HG02571 (cell line): Measurements from ENCODE around the gene SBK3.
"Not testable (repeated sequence)": the region's sequence is repeated elsewhere in the genome, so short reads cannot be mapped to it uniquely, and the experiment has no call there.

Experiments
- ATAC-seq: cut with Tn5 transposase; IDR thresholded peaks from one replicate; pipeline ENCODE4 v1.9.1; 2021; ENCODE audit warnings: mild to moderate bottlenecking, moderate library complexity; ENCODE audit not compliant: unreplicated experiment

SBK3 gene

DNA sequence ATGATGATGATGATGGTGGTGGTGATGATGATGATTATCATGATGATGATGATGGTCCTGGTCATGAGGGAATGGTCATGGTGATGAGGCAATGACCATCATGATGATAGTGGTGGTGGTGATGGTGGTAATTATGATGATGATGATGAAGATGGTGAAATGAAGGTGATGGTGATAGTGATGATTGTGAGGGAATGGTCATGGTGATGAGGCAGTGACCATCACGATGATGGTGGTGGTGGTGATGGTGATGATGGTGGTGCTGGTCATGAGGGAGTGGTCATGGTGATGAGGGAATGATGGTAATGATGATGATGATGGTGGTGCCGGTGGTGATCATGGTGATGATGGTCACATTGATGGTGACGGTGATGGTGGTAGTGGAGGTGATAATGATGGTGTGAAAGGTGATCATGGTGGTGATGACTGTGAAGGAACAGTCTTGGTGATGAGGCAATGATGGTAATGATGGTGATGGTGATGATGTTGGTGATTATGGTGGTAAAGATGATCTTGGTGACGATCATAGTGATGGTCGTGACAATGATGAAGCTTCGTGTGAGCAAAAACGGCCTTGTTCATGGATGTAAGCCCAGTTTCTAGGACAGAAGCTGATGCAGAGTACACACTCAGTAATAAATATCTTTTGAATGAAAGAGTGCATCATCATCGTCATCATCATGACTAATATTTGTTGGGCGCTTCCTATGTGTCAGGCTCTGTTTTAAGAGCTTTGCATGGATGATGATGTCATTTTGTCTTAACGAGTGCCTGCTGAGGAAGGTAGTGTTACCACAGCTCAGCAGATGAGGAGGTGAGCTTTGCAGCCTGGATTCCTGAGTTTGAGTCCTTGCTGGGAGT is 25.7 kb downstream of the SBK3 start:
- no peak for ATAC-seq

DNA sequence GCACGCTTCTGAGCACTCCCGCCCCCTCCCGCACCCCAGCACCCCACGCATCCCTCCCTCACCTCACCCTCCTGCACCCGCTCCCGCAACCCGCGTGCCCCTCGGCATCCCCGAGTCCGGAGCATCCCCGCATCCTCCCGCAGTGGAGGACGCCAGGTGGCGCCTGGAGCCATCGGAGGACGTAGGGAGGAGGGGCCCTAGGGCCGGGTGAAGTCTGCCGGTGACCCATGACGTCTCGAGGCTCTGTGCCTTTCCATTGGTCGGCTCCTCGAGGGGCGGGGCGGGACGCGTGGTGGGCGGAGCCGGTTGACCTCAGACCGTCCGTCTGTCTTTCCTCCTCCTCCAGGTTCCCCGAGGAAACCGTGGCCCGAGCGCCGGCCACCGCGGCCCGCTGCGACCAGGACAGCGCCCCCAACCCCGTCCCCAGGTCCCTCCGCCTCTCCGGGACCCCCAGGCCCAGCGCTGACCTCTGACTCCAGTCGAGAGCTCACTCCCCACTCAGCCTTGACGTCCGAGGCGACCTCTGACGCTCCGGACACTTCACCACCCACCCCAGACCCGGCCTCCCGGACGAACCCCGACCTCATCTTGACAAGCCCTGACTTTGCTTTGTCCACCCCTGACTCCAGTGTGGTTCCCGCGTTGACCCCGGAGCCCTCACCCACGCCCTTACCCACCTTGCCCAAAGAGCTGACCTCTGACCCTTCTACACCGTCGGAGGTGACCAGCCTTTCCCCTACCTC is 28.3 kb downstream of the SBK3 start:
- ATAC-seq: peak; percentile 98

DNA sequence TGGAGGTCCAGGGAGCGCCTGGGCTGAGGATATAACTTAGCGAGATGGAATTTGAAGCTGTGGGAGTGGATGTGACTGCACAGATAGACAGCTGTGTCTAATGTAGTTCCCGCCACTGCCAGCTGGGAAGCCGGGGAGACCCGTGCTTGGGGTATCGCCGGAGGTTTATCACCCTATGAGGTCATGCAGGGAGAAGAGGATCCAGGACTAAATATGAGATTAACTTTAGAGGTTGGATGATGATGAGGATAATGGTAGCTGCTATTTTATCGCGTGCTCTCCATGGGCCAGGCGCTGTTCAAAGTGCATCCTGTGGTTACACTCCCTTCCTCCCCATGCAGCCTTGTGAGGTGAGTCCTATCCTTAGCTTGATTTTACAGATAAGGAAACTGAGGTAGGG is 37.2 kb downstream of the SBK3 start:
- no peak for ATAC-seq

DNA sequence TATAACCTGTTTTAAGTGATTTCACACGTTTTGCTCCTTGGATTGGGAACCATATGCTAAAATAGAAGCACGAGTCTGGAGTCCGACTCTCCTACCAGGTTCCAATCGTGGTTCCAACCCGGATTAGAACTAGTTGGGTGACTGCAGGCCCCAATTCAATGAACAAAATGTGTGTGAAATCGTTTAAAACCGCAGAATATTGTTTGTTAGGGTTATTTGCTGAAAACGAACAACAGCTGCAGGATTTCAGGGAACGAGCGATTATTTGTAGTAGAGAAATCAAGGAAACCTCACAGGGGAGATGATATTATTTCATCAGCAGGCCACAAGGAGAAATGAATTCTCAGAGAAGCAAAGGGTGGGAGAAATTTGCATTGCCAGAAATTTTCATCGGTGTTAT is 40.4 kb downstream of the SBK3 start:
- no peak for ATAC-seq

DNA sequence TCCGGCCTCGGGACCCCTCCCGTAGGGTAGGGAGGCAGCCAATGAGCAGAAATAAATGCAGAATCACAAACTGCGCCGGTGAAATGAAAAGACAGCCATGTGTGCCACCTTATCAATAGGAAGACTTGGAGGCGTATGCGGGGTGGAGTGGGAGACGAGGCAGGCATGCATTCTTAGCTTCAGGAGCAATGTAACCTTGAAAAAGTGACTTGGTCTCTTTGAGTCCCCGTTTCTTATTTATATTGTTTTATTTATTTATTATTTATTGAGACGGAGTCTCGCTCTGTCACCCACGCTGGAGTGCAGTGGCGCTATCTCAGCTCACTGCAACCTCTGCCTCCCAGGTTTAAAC is 41.1 kb downstream of the SBK3 start:
- ATAC-seq: no peak

DNA sequence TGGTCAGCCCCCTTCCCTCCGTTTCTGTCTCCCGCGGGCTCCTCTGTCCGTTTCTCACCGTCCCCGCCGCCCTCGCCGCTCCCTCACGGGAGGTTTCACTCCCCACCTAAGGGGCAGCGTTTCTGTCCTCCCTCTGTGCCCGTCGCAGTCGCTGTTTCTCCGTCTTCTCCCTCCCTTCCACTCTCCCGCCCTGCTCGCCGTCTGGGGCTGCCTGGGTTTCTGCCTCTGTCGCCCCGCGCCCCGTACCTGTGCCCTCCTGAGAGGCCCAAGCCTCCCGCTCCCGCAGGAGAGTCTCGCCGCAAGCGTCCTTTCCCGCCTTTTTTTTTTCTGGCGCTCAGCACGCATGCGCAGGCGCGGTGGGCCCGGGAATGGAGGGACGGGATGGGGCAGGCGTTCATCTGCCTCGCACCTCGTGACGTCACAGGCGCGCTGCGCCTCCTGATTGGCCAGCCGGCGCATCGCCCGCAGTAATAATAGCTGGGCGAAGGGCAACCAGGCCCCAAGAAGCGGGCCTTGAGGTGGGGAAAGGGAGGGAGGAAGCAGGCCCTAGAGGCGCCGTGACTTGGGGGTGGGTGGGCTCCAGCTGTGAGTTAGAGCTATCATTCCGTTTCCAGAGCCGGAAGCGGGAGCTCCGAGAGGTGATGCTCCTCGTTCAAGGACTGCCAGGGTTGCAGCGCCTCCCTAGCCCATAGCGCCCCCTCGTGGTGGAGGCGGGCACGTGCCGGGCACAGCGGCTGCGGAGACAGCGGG is 41.7 kb downstream of the SBK3 start:
- peak; percentile 91 for ATAC-seq

DNA sequence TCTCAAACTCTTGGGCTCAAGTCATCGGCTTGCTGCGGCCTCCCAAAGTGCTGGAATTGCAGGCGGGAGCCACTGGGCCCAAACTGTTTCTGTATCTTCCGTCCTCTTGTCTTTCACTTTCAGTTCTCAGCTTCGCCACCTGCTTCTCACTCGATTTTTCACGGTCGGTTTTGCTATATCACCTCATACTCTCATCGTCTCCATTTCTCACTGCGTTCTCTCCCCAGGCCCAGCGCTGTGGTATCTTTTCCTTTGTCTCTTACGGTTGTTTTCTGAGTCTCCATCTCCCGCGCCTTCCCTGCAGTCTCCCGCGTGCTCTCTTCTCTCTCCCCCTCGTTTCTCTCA is 42.2 kb downstream of the SBK3 start:
- no peak for ATAC-seq

DNA sequence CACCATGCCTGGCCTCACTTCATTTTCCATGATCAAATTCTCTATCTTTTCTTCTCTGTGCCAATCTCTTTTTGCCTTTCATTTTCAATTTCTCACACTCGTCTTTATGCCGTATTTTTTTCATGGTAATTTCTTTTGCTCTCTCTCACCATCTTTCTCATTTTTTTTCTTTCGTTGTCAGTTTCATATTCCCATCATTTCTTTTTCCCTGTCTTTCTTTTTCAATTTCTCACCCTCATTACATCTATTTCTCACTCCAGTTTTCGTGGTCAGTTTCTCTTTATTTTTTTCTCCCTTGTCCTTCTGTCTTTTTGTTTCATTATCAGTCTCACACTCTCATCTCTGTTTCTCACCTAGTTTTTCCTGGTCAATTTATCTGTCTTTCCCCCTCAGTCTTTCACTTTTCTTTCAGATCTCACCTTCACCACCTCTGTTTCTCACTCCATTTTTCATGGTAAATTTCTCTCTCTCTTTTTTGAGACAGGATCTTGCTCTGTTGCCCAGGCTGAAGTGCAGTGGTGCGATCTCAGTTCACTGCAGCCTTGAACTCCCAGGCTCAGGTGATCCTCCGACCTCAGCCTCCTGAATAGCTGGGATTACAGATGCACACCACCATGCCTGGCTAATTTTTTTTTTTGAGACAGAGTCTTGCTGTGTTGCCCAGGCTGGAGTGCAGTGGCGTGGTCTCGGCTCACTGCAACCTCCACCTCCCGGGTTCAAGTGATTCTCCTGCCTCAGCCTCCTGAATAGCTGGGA is 43.0 kb downstream of the SBK3 start:
- no peak for ATAC-seq

DNA sequence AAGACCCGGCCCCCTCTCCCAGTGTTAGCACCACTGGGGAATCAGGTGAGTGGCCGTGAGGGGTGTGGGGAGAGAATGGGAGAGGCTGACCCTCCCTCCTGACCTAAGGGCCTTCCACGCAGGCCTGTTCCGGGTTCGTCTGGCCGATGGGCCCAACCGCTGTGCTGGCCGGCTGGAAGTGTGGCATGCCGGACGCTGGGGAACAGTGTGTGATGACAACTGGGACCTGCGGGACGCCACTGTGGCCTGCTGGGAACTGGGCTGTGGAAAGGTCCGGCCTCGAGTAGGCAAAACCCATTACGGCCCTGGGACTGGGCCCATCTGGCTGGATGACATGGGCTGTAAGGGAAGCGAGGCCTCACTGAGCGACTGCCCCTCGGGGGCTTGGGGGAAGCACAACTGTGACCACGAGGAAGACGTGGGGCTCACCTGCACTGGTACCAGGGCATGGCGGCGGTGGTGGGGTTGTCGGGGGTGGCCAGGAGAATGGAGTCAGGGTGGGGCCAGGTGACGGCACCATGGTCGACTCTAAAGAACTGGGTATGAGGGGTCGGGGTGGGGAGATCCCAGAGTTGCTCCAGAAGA is 44.9 kb downstream of the SBK3 start:
- no peak for ATAC-seq

DNA sequence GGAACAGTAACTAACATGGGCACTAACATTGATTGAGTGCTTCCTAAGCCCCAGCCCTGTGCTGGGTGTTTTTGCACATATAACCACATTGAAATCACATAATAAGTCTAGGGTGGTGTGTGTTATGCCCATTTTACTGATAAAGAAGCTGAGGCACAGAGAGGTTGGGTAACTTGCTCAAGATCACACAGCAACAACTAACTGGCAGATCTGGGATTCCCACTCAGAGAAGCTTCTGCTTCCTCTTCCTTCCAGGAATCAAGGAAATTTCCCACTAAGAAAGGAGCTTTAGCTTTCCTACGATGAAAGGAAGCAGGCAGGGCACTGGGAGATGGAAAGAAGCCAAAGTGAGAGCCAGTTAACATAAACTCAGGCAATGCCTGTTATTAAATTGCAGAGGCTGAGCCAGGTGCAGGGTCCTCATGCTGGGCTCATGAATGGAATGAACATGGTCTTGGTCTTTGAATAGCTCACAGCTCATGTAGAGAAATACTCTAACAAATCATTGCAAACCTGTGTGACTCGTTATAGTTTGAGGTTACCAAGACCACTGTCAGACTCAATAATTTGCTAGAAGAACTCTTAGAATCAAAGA is 47.0 kb downstream of the SBK3 start:
- no peak for ATAC-seq

DNA sequence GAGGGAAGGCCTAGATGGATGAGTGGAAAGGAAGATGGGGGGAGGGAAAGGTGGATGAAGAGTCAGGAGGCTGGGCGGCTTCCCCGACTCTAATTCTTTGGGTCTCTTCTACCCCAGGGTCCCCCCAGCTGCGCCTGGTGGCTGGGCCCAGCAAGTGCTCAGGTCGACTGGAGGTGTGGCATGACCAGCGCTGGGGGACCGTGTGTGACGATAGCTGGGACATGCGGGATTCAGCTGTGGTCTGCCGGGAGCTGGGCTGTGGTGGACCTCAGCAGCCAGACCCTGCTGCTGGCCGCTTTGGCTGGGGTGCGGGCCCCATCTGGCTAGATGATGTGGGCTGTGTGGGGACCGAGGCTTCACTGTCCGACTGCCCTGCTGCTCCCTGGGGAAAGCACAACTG is 47.6 kb downstream of the SBK3 start:
- no peak for ATAC-seq

DNA sequence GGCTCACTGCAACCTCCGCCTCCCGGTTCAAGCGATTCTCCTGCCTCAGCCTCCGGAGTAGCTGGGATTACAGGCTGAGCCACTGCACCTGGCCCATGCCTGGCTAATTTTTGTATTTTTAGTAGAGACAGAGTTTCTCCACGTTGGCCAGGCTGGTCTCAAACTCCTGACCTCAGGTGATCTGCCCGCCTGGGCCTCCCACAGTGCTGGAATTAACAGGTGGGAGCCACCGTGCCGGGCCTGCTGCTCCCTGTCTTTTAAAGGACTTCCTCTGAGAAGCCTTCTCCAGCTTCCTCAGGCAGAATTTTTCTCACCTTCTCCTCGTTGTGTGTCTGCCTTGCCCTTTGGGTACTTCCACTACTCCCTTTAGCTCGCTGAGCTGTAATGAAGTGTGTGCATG is 48.5 kb downstream of the SBK3 start:
- ATAC-seq: not testable (repeated sequence)

DNA sequence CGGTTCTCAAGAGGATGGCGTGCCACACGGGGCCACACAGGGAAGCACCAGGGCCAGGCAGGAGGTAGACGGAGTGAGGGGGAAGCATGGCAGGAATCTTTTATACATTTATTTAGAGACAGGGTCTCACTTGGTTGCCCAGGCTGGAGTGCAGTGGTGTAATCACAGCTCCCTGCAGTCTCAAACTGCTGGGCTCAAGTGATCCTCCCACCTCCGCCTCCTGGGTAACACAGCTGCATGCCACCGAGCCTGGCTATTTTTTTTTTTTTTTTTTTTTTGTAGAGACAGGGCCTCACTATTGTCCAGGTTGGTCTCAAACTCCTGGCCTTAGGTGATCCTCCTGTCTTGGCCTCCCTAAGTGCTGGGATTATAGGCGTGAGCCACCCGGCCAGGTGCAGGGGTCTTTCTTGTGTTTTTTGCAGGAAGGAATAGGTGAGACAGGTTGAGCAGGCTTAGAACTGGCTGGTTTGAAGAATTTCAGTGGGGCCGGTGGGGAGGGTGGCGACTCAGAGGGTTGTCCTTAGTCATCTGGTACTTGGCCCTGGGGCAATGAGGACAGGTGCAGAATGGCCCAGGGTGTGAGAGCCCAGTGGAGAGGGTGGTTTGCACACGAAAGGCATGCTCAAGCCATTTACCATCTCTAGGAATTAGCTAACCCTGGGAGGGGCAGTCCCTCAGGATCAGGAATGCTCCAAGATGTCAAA is 49.5 kb downstream of the SBK3 start:
- ATAC-seq: no peak

DNA sequence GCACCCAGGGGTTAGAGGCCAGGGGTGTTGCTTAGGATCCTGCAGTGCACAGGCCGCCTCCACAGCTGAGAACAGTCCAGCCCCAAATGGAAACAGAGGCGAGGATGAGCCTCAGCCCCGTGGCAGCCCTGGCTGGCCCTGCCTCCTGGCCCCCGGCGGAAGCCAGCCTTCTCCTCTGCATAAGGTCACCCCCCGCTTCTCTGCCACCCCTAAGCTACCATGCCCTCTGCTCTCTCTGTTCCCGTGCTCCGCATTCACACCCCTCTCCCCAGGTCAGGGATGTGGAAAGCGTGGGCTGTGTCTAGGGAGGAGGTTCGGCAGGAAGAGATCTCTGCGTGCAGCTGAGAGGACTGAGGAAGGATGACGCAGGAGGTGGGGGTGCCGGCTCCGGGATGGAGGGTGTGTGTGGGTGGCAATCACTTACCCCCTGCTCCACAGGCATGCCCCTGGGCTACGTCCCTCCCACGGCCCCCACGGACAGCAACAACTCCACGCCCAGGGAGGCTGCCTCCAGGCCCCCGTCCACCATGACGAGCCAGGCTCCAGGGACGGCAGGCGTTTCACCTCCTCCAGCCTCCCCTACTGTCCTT is 51.1 kb downstream of the SBK3 start:
- ATAC-seq: no peak

DNA sequence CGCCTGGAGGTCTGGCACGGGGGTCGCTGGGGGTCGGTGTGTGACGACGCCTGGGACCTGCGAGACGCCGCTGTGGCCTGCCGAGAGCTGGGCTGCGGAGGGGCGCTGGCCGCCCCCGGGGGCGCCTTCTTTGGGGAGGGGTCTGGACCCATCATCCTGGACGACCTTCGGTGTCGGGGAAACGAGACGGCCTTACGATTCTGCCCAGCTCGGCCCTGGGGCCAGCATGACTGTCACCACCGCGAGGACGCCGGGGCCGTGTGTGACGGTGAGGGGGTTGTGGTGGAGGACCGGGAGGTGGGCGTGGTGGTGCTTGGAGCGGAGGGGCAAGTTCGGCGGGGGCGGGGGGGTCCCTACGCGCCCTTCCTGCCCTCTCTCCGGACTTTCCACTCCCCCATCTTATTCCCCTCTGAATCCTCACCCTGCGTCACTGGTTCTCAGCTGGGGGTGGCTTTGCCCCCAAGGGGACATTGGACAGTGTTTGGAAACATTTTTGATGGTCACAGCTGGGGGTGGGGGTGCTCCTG is 51.6 kb downstream of the SBK3 start:
- ATAC-seq: no peak

DNA sequence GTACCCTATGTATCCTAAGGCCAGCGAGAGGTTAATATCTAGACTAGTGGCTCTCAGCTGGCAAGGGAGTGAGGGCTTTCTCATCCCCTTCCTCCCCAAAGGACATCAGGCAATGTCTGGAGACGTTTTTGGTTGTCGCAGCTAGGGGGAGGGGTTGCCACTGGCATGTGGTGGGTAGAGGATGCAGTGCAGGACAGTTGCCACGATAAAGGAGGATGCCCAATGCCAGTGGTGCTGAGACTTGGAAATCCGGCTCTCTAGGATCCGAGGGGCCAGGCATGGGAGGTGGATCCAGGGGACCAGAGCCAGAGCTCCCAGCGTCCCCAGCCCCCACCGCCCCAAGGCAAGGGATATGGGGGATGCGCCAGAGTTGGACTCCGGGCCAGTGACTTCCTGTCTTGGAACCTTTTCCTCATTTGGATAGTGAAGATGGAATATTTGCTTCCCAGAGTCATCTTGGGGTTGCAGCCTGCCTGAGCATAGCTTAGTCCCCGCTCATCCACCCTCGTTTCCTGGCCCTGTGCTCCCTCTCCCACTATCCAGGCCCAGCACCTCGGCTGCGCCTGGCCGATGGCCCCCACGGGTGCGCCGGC is 52.2 kb downstream of the SBK3 start:
- ATAC-seq: no peak

DNA sequence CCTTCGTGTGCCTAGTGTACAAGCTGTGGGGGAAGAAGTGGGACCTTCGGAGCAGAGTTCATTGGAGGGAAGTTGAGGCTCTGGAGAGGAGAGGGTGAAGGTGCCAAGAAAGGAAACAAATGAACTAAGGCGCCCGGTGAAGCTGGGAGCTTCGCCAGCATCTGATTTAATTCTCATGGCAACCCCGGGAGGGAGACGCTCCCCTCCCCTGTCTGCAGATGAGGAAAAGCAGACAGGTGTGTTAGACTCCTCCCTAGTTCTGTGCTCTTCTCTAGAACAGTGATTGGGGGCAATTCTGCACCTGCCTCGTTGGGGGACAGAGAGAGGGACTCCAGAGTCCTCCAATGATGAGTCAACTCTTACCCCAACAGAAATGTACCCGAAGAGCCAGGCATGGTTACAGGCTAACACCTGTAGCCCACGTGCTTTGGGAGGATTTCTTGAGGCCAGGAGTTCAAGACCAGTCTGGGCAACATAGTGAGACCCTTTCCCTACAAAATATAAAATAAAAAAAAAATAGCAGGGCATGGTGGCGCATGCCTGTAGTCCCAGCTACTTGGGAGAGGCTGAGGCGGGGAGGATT is 52.9 kb downstream of the SBK3 start:
- ATAC-seq: no peak
